ENCODE data around the gene SYT14.

- TF ChIP-seq POLR2A (IDR thresholded peaks at IDR 0.05): no peak
- TF ChIP-seq CTCF (IDR thresholded peaks at IDR 0.05): no peak
- TF ChIP-seq EP300 (IDR thresholded peaks at IDR 0.05): no peak
Measured at GRCh38 chr1:210061992-210062391, 124.0 kb downstream of the SYT14 start.

Measured in tibial nerve (tissue), 4 donors.